Smooth muscle cell (in vitro differentiated cells): ENCODE measurements around the gene CXADR. TPM values are rescaled to one million over a fixed set of nuclear protein-coding genes. Genes with fewer than 3 reads are reported as not detected.
A peak's percentile ranks its signal among the peaks of the same experiment; 100 is the strongest.

ENCODE experiments used
- DNase-seq: peaks from one replicate; lab custom pipeline; 2025; ENCODE audit not compliant: unreplicated experiment; lab: John Stamatoyannopoulos, UW
- H2AFZ ChIP-seq: fragments of 200-600 bp; sonication (generic); 2 replicates; pipeline ENCODE4 v1.6.0; 2016; ENCODE audit warnings: antibody characterized with exemption, low read depth, mild to moderate bottlenecking
- H3F3A ChIP-seq: fragments of 200-600 bp; sonication (generic); 2 replicates; pipeline ENCODE4 v1.6.0; 2017; ENCODE audit warnings: antibody characterized with exemption, low read depth
- H3K27ac ChIP-seq: fragments of 200-600 bp; sonication (generic); 2 replicates; pipeline ENCODE4 v1.5.1; 2016; ENCODE audit warnings: low read depth, mild to moderate bottlenecking
- H3K27me3 ChIP-seq: fragments of 200-600 bp; sonication (generic); 2 replicates; pipeline ENCODE4 v1.6.1; 2016; ENCODE audit warnings: low read depth, mild to moderate bottlenecking
- H3K36me3 ChIP-seq: fragments of 200-600 bp; sonication (generic); 2 replicates; pipeline ENCODE4 v1.5.1; 2016; ENCODE audit warnings: low read depth
- H3K4me1 ChIP-seq: fragments of 200-600 bp; sonication (generic); 2 replicates; pipeline ENCODE4 v1.5.1; 2016; ENCODE audit warnings: low read depth
- H3K4me2 ChIP-seq: fragments of 200-600 bp; sonication (generic); 2 replicates; pipeline ENCODE4 v1.6.0; 2016; ENCODE audit warnings: mild to moderate bottlenecking
- H3K4me3 ChIP-seq: fragments of 200-600 bp; sonication (generic); 2 replicates; pipeline ENCODE4 v1.5.1; 2016; ENCODE audit warnings: mild to moderate bottlenecking
- H3K79me2 ChIP-seq: fragments of 200-600 bp; sonication (generic); 2 replicates; pipeline ENCODE4 v1.6.0; 2016; ENCODE audit warnings: low read depth, mild to moderate bottlenecking
- H3K9ac ChIP-seq: fragments of 200-600 bp; sonication (generic); 2 replicates; pipeline ENCODE4 v1.6.0; 2016; ENCODE audit warnings: low read depth
- H3K9me3 ChIP-seq: fragments of 200-600 bp; sonication (generic); replicated peaks from 2 replicates; pipeline ENCODE4 v1.5.1; 2016; ENCODE audit warnings: low read depth
- H4K20me1 ChIP-seq: fragments of 200-600 bp; sonication (generic); 2 replicates; pipeline ENCODE4 v1.6.0; 2016; ENCODE audit warnings: low read depth
- WGBS: methylation state at CpG from one replicate; pipeline ENCODE4 v1.1.7; 2016; ENCODE audit warnings: low lambda C conversion rate; 5-methylcytosine and 5-hydroxymethylcytosine counted together
- polyA plus RNA-seq: library from polyadenylated mRNA; unstranded; fragments of >200 nt; fragmentation: Nextera tagmentation; extraction: Ambion mirVana; gene quantifications from 2 replicates; pipeline ENCODE4 v1.2.1, GENCODE V29; 2016
- total RNA-seq: library from RNA; depleted of rRNA; stranded (reverse); fragments of >200 nt; gene quantifications from 2 replicates; pipeline ENCODE4 v1.2.3, GENCODE V29; 2014
- TF ChIP-seq, protein P1 (sequence below): fragments of 200-600 bp; sonication (generic); IDR thresholded peaks from 2 replicates; pipeline ENCODE4 v1.5.1; 2017; ENCODE audit warnings: borderline replicate concordance, mild to moderate bottlenecking, antibody characterized with exemption; ENCODE audit not compliant: insufficient read depth, poor library complexity, severe bottlenecking

Gene CXADR
- total and polyA plus RNA-seq, 2 experiments from 2014 or later, result 19.5 to 42.0 TPM

DNA sequence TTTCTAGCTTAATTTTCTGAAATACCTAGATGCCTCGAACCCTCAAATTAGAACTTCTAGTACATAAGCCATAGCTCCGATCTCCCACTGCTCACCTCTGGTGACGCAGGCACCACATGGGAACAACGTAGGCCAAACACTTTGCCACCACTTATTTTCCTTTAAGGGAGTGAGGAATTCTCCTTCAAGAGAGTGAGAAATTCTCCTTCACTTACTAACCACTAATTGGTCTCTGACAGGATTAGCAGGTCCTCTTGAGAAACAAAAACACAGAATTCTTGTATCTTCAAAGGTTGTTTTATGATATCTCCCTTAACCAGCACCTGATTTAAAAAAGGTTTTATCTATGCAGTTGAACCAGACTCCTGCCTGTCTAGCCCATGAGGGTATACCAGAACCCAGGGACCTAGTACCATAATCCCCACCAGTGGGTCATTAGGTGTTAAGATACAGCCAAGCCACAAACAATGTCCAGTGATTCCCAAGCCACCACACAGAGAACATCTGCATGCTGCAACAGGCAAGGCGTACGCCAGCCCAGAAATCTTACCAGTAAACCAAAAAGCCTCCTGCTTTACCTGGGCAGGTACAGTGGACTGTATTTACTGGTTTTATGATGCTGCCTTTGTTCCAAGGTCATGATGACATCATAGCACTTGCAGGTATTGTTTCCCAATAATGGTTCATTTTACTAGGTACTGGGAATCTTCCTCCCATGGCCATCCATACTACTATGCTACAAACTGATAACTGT lies 20.3 kb upstream of the CXADR start:
- Histone ChIP-seq H4K20me1 (no peaks in the 10 kb centered on the region), H3K36me3 (no peaks in the 10 kb centered on the region), H3K27ac (peak overlapping the region; percentile 95), H3K4me2 (peak overlapping the region; percentile 59), H3F3A (peaks cover 19% of the 10 kb centered on the region), H3K9ac (peak overlapping the region; percentile 63), H3K4me3 (no peak overlapping the region), H3K27me3 (no peaks in the 10 kb centered on the region), H3K9me3 (no peaks in the 10 kb centered on the region), H3K4me1 (peaks cover 18% of the 10 kb centered on the region), H2AFZ (no peak overlapping the region), H3K79me2 (no peaks in the 10 kb centered on the region)
- WGBS, result 32% methylated on average over 6 of the region's 6 CpGs
- TF ChIP-seq, protein P1, sequence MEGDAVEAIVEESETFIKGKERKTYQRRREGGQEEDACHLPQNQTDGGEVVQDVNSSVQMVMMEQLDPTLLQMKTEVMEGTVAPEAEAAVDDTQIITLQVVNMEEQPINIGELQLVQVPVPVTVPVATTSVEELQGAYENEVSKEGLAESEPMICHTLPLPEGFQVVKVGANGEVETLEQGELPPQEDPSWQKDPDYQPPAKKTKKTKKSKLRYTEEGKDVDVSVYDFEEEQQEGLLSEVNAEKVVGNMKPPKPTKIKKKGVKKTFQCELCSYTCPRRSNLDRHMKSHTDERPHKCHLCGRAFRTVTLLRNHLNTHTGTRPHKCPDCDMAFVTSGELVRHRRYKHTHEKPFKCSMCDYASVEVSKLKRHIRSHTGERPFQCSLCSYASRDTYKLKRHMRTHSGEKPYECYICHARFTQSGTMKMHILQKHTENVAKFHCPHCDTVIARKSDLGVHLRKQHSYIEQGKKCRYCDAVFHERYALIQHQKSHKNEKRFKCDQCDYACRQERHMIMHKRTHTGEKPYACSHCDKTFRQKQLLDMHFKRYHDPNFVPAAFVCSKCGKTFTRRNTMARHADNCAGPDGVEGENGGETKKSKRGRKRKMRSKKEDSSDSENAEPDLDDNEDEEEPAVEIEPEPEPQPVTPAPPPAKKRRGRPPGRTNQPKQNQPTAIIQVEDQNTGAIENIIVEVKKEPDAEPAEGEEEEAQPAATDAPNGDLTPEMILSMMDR, result no peak
- no peak for DNase-seq

DNA sequence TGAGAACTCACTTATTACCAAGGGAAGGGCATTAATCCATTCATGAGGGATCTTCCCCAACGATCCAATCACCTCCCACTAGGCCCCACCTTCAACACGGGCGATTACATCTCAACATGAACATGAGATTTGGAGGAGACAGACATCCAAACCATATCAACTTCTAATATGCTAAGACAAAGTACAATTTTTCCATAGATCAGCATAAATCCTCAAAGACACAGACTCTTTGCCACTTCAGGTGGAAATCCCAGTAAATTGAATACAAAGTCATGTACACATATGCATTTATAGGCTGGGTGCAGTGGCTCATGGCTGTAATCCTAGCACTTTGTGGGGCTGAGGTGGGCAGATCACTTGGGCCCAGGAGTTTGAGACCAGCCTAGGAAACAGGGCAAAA lies 18.8 kb upstream of the CXADR start:
- Histone ChIP-seq H3K27ac (no peak overlapping the region), H3K4me2 (no peak overlapping the region), H3K9ac (no peak overlapping the region), H3K4me3 (no peak overlapping the region), H3K79me2 (no peaks in the 10 kb centered on the region), H3K9me3 (no peaks in the 10 kb centered on the region), H4K20me1 (no peaks in the 10 kb centered on the region), H3F3A (peaks cover 23% of the 10 kb centered on the region), H3K27me3 (no peaks in the 10 kb centered on the region), H2AFZ (no peak overlapping the region), H3K4me1 (peaks cover 18% of the 10 kb centered on the region), H3K36me3 (no peaks in the 10 kb centered on the region)
- TF ChIP-seq, protein P1, result no peak
- DNase-seq, result no peak
- WGBS, result 94% methylated on average over 3 of the region's 3 CpGs

DNA sequence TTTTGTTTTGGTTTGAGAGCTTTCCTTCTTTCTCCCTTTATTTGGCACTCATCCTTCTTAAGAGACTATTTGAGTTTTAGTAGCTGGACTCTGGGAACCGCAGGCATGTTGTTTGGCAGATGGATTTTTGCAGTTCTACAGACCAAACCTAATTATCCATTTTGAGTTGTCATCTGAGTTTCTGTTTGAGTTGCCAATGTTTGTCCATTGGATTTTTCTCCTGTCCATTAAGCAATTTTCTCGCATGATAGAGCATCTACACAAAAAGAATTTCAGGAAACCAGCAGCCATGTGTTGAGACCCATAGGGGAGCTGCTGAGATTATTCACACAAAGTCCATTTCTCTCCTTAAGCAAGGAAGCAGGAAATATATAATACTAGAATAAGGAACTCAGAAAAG lies 17.2 kb upstream of the CXADR start:
- no peak overlapping the region for H3K4me3 ChIP-seq
- peaks cover 32% of the 10 kb centered on the region for H3F3A ChIP-seq
- no peaks in the 10 kb centered on the region for H3K36me3 ChIP-seq
- peak overlapping the region; percentile 25 for H3K27ac ChIP-seq
- no peaks in the 10 kb centered on the region for H4K20me1 ChIP-seq
- no peaks in the 10 kb centered on the region for H3K9me3 ChIP-seq
- H2AFZ ChIP-seq, result no peak overlapping the region
- H3K4me1 ChIP-seq, result peaks cover 18% of the 10 kb centered on the region
- no peaks in the 10 kb centered on the region for H3K79me2 ChIP-seq
- TF ChIP-seq, protein P1, result no peak
- peak overlapping the region; percentile 15 for H3K4me2 ChIP-seq
- WGBS, result 73% methylated on average over 2 of the region's 2 CpGs
- no peak for DNase-seq
- H3K27me3 ChIP-seq, result no peaks in the 10 kb centered on the region
- H3K9ac ChIP-seq, result no peak overlapping the region

DNA sequence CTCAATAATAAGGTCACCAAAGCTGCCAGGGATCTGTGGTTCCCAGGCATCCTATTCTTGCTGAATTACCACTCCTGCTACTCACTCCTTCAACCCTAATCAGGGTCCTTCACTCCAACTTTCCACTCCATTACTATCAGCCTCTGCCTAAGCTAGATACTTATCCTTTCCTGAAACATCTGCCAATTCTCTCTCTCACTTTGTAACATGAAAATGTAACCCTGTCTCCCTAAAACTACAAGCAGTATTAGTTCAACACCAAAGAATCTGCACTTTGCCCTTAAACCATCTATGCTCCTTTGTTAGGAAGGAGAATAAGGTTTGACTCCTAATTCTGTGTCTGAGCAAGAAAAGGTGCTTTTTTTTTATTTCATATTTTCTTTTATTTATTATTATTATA lies 15.5 kb upstream of the CXADR start:
- H3K9me3 ChIP-seq, result no peaks in the 10 kb centered on the region
- DNase-seq, result no peak
- peaks cover 21% of the 10 kb centered on the region for H3F3A ChIP-seq
- H3K79me2 ChIP-seq, result no peaks in the 10 kb centered on the region
- H2AFZ ChIP-seq, result no peak overlapping the region
- H3K9ac ChIP-seq, result no peak overlapping the region
- no peak overlapping the region for H3K4me2 ChIP-seq
- no peak overlapping the region for H3K4me3 ChIP-seq
- TF ChIP-seq, protein P1, result no peak
- no peaks in the 10 kb centered on the region for H3K27me3 ChIP-seq
- no peak overlapping the region for H3K27ac ChIP-seq
- H4K20me1 ChIP-seq, result no peaks in the 10 kb centered on the region
- no peaks in the 10 kb centered on the region for H3K36me3 ChIP-seq
- peaks cover 12% of the 10 kb centered on the region for H3K4me1 ChIP-seq
